GM12864 (cell line): ENCODE data around the gene POU4F1.

Source experiments
- DNase-seq: peaks from one replicate; pipeline ENCODE4 v3.0.0-alpha.2; 2011; ENCODE audit warnings: low read depth
- H3K4me3 ChIP-seq: 2 replicates; pipeline ENCODE4 v1.5.1; 2011; ENCODE audit warnings: mild to moderate bottlenecking, low read depth, low read length, control low read depth
- CTCF ChIP-seq: IDR thresholded peaks from 2 replicates; pipeline ENCODE4 v1.5.1; 2011; ENCODE audit warnings: low read depth, mild to moderate bottlenecking, moderate library complexity, low read length, control low read depth, inconsistent platforms; ENCODE audit errors: missing control alignments

The POU4F1 gene

GRCh38 chr13:78562237-78562889 lies 41.0 kb downstream of the POU4F1 start:
- no peak for TF ChIP-seq CTCF
- DNase-seq = no peak
- H3K4me3 ChIP-seq = no peak overlapping the region
